Measurements from ENCODE around the gene CCDC51. TPM values are rescaled to one million over a fixed set of nuclear protein-coding genes. Genes with fewer than 3 reads are reported as not detected.

The CCDC51 gene
- total RNA-seq, 1 donor, result 17.4 TPM

DNA sequence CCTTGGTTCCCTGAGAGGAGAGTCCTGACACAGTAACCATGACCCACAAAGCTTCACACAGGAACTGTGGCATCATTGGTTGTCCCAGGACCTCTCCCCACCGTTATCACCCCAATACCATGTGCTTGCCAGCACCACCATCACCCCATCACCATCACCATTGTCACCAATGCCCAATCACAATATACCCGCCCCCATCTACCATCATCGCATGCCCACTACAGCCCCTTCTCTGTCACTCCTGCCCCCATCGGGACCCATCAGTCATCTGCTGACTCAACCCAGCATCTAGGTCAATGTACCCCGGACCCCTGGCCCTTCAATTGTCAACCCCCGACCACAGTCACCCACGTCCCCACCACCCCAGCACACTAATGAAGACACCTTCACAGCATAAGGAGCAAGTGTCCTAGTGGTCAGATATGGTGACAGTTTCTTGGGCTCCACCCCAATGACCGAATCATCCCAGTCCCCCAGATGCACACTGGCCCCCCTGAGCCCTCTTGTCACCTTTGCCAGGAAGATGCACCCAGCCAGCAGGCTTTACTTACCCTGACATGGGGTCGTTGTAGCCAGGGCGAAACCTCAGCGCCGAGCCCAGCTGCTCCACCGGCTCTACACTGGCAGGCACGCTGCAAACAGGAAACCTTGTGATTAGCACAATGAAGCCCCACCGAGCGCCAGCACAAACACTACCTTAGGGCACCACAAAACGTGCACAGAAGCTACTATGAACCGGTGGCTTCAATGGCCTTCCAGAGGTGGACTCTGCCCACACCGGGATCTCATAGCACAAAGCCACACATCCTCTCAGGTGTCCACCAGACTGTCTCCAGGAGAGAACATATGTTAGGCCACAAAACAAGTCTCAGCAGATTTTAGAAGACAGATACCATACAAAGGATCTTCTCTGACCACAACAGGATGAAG lies 39.0 kb upstream of the CCDC51 start:
- Histone ChIP-seq H3K79me2 (ENCODE audit: insufficient read depth, low read length) (no peaks in the 10 kb centered on the region), H2AFZ (ENCODE audit: low read length) (no peak overlapping the region), H3K4me3 (ENCODE audit: insufficient read depth, low read length) (no peak overlapping the region), H3K4me1 (ENCODE audit: insufficient read depth, low read length) (no peaks in the 10 kb centered on the region), H3K27me3 (ENCODE audit: insufficient read depth, low read length) (no peaks in the 10 kb centered on the region), H3K36me3 (ENCODE audit: insufficient read depth, low read length) (peaks cover 6% of the 10 kb centered on the region), H3K9me3 (ENCODE audit: low read depth, low read length) (no peaks in the 10 kb centered on the region), H3K27ac (ENCODE audit: low read depth, low read length) (no peak overlapping the region), H4K20me1 (ENCODE audit: insufficient read depth, low read length) (no peaks in the 10 kb centered on the region), H3K4me2 (ENCODE audit: insufficient read depth, low read length) (no peak overlapping the region)
- no peak for TF ChIP-seq CTCF (IDR thresholded peaks at IDR 0.05; ENCODE audit: extremely low read depth, low read depth, low read length)
- DNase-seq (ENCODE audit: insufficient read length, low spot score, missing footprints), result no peak

DNA sequence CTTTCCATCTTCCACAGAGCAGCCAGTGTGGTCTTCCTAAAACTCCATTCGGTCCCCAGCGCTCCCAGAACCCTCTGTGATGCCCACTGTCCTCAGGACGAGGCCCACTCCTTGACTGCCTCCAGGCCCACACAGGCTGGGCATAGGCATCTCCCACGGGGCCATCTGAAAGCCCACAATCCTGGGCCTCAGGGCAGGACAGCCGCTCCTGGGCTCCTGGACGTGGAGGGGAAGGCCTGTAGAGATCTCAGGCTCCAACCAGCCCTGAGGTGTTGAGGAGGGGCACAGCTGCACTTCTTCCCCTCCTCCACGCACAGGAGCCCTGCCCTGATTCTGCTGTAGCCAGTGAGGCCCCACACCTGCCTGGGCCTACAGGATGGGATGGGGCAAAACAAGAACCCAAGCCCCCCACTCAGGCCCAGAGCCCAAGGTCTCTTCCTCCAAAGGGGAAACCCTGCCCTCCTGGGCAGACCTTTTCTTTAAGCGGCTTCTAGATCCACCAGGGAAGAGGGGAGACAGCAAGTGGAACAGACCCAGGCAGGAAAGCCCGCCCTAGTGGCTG lies 38.1 kb upstream of the CCDC51 start:
- H3K9me3 ChIP-seq (ENCODE audit: low read depth, low read length), result no peaks in the 10 kb centered on the region
- no peak for TF ChIP-seq CTCF (IDR thresholded peaks at IDR 0.05; ENCODE audit: extremely low read depth, low read depth, low read length)
- H4K20me1 ChIP-seq (ENCODE audit: insufficient read depth, low read length), result no peaks in the 10 kb centered on the region
- no peak for DNase-seq (ENCODE audit: insufficient read length, low spot score, missing footprints)
- no peaks in the 10 kb centered on the region for H3K27me3 ChIP-seq (ENCODE audit: insufficient read depth, low read length)
- H3K4me3 ChIP-seq (ENCODE audit: insufficient read depth, low read length), result no peak overlapping the region
- H3K4me1 ChIP-seq (ENCODE audit: insufficient read depth, low read length), result peaks cover 5% of the 10 kb centered on the region
- H3K4me2 ChIP-seq (ENCODE audit: insufficient read depth, low read length), result no peak overlapping the region
- peaks cover 6% of the 10 kb centered on the region for H3K36me3 ChIP-seq (ENCODE audit: insufficient read depth, low read length)
- H3K79me2 ChIP-seq (ENCODE audit: insufficient read depth, low read length), result no peaks in the 10 kb centered on the region
- no peak overlapping the region for H2AFZ ChIP-seq (ENCODE audit: low read length)
- H3K27ac ChIP-seq (ENCODE audit: low read depth, low read length), result no peak overlapping the region

- H2AFZ ChIP-seq (ENCODE audit: low read length), result no peak overlapping the region
- H3K4me1 ChIP-seq (ENCODE audit: insufficient read depth, low read length), result peaks cover 11% of the 10 kb centered on the region
- no peak for TF ChIP-seq CTCF (IDR thresholded peaks at IDR 0.05; ENCODE audit: extremely low read depth, low read depth, low read length)
- H3K36me3 ChIP-seq (ENCODE audit: insufficient read depth, low read length), result peaks cover 6% of the 10 kb centered on the region
- H3K9me3 ChIP-seq (ENCODE audit: low read depth, low read length), result no peaks in the 10 kb centered on the region
- no peak overlapping the region for H3K4me3 ChIP-seq (ENCODE audit: insufficient read depth, low read length)
- no peaks in the 10 kb centered on the region for H4K20me1 ChIP-seq (ENCODE audit: insufficient read depth, low read length)
- DNase-seq (ENCODE audit: insufficient read length, low spot score, missing footprints), result peak; percentile 45
- H3K79me2 ChIP-seq (ENCODE audit: insufficient read depth, low read length), result peaks cover 7% of the 10 kb centered on the region
- H3K27ac ChIP-seq (ENCODE audit: low read depth, low read length), result no peak overlapping the region
- H3K4me2 ChIP-seq (ENCODE audit: insufficient read depth, low read length), result no peak overlapping the region
- no peaks in the 10 kb centered on the region for H3K27me3 ChIP-seq (ENCODE audit: insufficient read depth, low read length)
These were observed 36.6 kb upstream of the CCDC51 start for GRCh38 chr3:48476426-48477053.

- Histone ChIP-seq H3K79me2 (ENCODE audit: insufficient read depth, low read length) (peaks cover 20% of the 10 kb centered on the region), H3K27me3 (ENCODE audit: insufficient read depth, low read length) (no peaks in the 10 kb centered on the region), H3K36me3 (ENCODE audit: insufficient read depth, low read length) (peaks cover 6% of the 10 kb centered on the region), H3K4me3 (ENCODE audit: insufficient read depth, low read length) (no peak overlapping the region), H3K9me3 (ENCODE audit: low read depth, low read length) (no peaks in the 10 kb centered on the region), H3K4me2 (ENCODE audit: insufficient read depth, low read length) (no peak overlapping the region), H2AFZ (ENCODE audit: low read length) (no peak overlapping the region), H3K4me1 (ENCODE audit: insufficient read depth, low read length) (peaks cover 12% of the 10 kb centered on the region), H4K20me1 (ENCODE audit: insufficient read depth, low read length) (no peaks in the 10 kb centered on the region), H3K27ac (ENCODE audit: low read depth, low read length) (no peak overlapping the region)
- no peak for DNase-seq (ENCODE audit: insufficient read length, low spot score, missing footprints)
- no peak for TF ChIP-seq CTCF (IDR thresholded peaks at IDR 0.05; ENCODE audit: extremely low read depth, low read depth, low read length)
These were observed 35.3 kb upstream of the CCDC51 start for GRCh38 chr3:48475188-48475587.
